GM18951 (cell line): ENCODE data around the gene JUNB.

Experiments
- POLR2A ChIP-seq: IDR thresholded peaks from 4 replicates; pipeline ENCODE4 v1.6.1; 2011; ENCODE audit warnings: mild to moderate bottlenecking; ENCODE audit not compliant: insufficient read length, insufficient read depth; ENCODE audit errors: extremely low read depth
- in situ Hi-C: fragments of 300-500 bp; cut with MboI; formaldehyde crosslinking; loops from one replicate; pipeline ENCODE4 v1.12.0; 2022; ENCODE audit warnings: low sequenced_read_pairs, mixed read lengths, inconsistent platforms; ENCODE audit not compliant: unreplicated experiment

JUNB gene

DNA sequence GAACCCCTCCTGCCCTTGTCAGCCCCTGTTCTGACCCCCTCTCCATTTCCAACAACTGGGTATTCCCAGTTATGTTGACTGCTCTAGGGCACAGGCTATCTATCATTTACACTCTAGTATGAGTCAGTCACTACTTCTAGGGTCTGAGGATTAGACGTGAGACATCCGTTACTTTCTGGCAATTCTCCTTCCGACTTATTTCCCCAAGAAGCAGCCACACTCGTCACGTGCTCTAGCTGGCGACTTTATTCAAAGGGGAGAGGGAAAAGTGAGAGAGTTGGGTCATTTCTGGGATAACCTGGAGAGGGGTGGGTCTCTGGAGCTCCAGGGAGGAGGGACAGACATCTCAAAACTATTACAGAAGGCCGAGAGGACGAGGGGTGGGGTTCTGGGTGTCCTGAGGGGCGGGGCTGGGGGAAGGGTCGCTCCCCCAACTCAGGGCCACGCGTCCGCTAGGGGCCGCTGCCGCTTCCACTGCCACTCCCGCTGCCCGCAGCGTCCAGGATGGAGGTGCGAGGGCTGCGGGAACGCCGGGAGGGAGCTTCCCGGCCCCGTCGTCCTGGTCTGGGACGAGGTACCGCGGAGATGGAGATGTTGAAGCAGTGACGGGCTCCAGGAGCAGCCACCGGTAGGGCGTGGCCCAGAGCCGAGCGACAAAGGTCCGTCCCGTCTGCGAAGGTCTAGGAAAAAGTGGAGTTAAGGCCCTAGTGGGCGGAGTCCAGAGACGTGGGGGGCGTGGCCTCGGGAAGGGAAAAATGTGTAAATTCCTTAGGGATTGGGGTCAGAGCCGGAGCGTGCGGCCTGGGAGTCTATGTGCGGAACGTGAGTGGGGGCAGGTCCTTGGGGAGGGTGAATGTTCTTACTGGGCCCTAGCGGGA lies 34.2 kb downstream of the JUNB start:
- no peak for TF ChIP-seq POLR2A
- in situ Hi-C loops: no loop called here

- in situ Hi-C loops: no loop called here
Measured at GRCh38 chr19:12828494-12828893, 37.2 kb downstream of the JUNB start.

GRCh38 chr19:12833418-12833737 lies 42.1 kb downstream of the JUNB start:
- TF ChIP-seq POLR2A: no peak
- in situ Hi-C loops: no loop called here

More at GRCh38 chr19:12828494-12828893, 37.2 kb downstream of the JUNB start:
- TF ChIP-seq POLR2A: no peak

DNA sequence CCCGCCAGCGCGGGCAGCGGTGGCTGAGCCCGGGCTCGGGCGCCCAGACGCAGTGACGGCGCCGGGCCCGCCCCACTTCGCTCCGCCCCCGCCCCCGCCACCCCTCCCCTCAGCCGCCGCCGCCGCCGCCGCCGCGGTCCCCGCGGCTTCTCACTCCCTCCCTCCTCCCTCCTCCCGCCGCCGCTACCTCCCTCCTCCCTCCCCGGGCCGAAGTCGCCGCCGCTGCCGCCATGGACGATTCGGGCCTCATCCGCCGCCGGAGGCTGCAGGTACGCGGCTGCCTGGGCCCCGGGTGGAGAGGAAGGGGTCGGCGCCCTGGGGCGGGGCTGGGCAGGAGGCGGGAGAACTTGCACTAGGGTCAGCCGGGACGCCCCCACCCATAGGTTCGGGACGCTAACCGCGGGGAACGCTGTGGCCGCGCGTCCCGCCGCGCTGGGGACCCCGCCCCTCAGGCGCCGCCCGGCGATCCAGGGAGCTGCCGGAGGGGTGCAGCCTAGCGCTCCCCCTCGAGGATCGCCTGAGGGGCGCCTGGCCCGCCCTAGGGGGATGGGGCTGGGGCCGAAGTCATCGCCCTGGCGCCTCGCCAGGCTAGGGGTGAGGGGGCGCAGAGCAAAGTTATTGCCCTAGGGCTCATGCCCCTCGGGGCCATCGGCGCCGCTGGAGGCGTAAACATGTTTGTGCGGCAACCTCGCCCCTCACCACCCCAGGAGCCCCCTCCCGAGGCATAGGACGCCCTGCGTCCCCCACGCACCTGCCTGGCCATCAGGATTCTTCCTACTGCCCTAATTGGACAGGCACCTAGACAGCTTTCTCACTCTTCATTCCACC lies 42.7 kb downstream of the JUNB start:
- no peak for TF ChIP-seq POLR2A
- in situ Hi-C loops: no loop called here

DNA sequence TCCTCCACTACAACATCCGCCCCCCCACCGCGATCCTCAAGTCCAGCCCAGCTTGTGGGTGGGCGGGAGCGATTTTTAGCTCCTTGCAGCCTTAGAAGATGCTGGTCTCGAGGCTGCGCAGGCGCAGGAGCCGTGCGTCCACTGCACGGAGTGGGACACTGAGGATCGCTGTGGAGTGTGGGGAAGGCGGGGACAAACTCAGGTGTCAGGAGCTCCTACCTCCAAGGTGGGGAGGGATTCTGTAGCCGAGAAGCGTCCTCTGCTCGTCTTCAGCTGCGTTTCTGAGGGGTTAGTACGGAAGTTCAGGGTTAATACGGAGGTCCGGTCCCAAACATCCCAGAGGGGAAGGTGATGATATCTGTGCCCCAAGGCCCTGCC lies 43.3 kb downstream of the JUNB start, which contains the start of gene RTBDN:
RTBDN (minus strand) TSS at position 14 of the 378 bp plus-strand sequence. CDS start 4,600 bp downstream, outside the sequence.
- in situ Hi-C loops: no loop called here

GRCh38 chr19:12834976-12835757 lies 43.9 kb downstream of the JUNB start:
- in situ Hi-C loops: no loop called here
- no peak for TF ChIP-seq POLR2A

More for the DNA sequence above, 43.3 kb downstream of the JUNB start, which contains the start of gene RTBDN:
- no peak for TF ChIP-seq POLR2A

DNA sequence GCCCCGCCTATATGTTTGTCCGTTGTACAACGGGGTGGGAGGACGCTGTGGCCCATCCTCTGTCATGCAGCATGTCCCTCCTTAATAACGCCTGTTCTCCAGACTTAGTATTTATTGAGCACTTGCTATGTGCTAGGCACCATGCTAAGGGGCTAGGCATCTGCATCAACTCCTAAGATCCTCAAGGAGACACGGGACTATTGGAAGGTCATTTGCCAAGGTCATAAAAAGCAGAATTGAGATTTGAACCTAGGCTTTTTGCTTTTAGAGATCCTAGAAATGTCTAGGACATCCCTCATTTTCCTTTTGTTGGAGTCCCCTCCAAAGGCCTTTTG lies 45.2 kb downstream of the JUNB start:
- in situ Hi-C loops: no loop called here

DNA sequence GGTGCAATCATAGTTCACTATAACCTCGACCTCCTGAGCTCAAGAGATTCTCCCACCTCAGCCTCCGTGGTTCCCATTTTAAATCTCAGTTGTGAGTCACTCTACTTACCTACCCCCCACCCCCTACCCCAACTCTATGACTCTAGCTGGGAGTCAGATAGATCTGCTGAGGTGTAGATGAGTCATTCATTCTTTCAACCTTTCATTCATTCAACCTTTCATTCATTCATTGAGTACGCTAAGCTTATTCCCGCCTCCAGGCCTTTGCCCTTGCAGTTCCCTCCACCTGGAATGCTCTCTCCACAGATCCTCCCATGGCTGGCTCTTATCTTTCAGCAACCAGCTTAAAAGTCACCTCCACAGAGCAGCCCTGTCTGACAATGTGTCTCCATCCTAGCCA lies 45.9 kb downstream of the JUNB start:
- in situ Hi-C loops: no loop called here
- no peak for TF ChIP-seq POLR2A

More for the DNA sequence above, 45.2 kb downstream of the JUNB start:
- no peak for TF ChIP-seq POLR2A

- in situ Hi-C loops: no loop called here
- TF ChIP-seq POLR2A: no peak
Measured at GRCh38 chr19:12838182-12838885, 47.0 kb downstream of the JUNB start, which contains the start of gene MAST1. TSS of gene MAST1 (plus strand) at chr19:12838515. CDS start at chr19:12838573, 58 bp downstream.

DNA sequence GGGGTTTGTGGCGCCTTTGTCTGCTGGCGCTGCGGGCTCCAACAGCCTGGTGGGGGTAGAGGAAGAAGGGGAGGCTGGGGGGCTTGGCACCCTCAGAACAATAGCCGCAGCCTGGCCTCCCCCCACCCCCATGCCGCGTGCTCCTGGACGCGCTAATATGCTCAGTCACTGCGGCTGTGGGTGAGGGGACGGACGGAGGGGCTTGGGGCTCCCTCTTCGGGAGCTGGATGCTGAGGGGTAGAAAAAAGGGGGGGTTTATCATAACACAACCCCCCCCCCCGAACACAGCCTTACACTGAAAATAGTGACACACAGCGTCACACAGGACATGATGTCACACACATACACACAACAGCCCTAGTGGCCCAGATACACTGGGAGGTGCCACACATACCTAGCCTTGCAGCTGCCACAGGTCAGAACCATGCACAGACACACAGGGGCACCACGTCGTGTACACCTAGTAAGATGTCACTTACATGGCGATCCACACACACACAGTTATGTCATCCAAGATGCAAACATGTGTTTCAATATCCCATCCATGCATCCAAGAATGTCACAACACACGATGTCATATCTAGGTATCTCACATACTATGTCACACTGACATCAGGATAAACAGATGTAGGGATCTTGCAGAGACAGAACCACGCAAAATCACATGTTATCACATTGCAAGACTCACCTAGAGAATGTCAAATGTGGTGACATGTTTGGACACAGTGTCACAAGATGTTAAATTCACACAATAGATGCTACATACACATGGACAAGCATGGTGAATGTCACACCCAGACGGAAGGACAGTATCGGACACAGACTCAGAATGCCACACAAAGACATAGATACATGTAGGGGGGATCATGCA lies 47.8 kb downstream of the JUNB start:
- in situ Hi-C loops: no loop called here
- TF ChIP-seq POLR2A: no peak

GRCh38 chr19:12840091-12841079 lies 49.1 kb downstream of the JUNB start:
- in situ Hi-C loops: no loop called here
- TF ChIP-seq POLR2A: no peak

GRCh38 chr19:12841094-12841493 lies 49.8 kb downstream of the JUNB start:
- no peak for TF ChIP-seq POLR2A
- in situ Hi-C loops: no loop called here
